BLaER1 treated with 17β-estradiol and CSF1 and Interleukin-3, amounts not matched to agents 10 nM and 100 nM (cell line): ENCODE data around the gene KIF1C.

Experiments
- H3K27ac ChIP-seq, 11 experiments: shearing (Covaris generic); formaldehyde crosslinking; 2 replicates each; pipeline ENCODE4 v1.8.1; 2022
- H3K27me3 ChIP-seq, 11 experiments: shearing (Covaris generic); formaldehyde crosslinking; 2 replicates each; pipeline ENCODE4 v1.8.1; 2022
- H3K36me3 ChIP-seq, 11 experiments: shearing (Covaris generic); formaldehyde crosslinking; 2 replicates each; pipeline ENCODE4 v1.8.1; 2022
- H3K4me1 ChIP-seq, 10 experiments: shearing (Covaris generic); formaldehyde crosslinking; 2 replicates each; pipeline ENCODE4 v1.8.1; 2022
- H3K4me2 ChIP-seq, 11 experiments: shearing (Covaris generic); formaldehyde crosslinking; 2 replicates each; pipeline ENCODE4 v1.8.1; 2022
- H3K4me3 ChIP-seq, 10 experiments: shearing (Covaris generic); formaldehyde crosslinking; 2 replicates each; pipeline ENCODE4 v1.8.1; 2022
- H3K9ac ChIP-seq, 11 experiments: shearing (Covaris generic); formaldehyde crosslinking; 2 replicates each; pipeline ENCODE4 v1.8.1; 2022
- H3K9me3 ChIP-seq, 11 experiments: shearing (Covaris generic); formaldehyde crosslinking; replicated peaks in 1 of 11; 2 replicates each; pipeline ENCODE4 v1.8.1; 2022
- H4K20me1 ChIP-seq, 11 experiments: shearing (Covaris generic); formaldehyde crosslinking; 2 replicates each; pipeline ENCODE4 v1.8.1; 2022
- Cebpa-rat ChIP-seq, 11 experiments: shearing (Covaris generic); IDR thresholded peaks; 2 replicates each; pipeline ENCODE4 v1.8.1; 2022

The KIF1C gene

DNA sequence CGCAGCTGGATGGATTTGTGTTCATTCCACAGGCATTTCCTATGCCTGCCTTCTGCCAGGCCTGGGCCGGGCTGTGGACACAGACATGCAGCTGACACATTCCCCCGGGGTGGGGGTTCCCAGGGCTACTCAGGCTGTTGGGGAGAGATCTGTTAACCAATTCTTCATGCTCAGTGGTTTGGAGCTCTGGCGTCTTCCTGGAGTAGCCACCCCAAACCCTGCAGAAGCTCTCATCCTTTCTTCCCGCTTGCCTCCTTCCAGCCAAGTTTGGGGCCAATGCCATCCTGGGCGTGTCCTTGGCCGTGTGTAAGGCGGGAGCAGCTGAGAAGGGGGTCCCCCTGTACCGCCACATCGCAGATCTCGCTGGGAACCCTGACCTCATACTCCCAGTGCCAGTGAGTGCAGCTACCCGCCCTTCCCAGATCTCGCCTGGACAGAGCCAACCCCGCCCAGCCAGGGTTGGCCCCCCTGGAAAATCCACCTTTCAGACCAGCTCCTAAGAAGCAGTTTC is 44.2 kb upstream of the KIF1C start:
- Histone ChIP-seq H3K27me3 (no peaks in the 10 kb centered on the region), H3K9ac (peak overlapping the region in 4 of 11 experiments; percentile 13 to 47 (median 24); a peak in 10 of 22 replicates), H3K9me3 (no peaks in the 10 kb centered on the region), H3K36me3 (peaks cover 0 to 23% (median 13%) of the 10 kb centered on the region in 11 experiments; a peak in 14 of 22 replicates), H4K20me1 (no peaks in the 10 kb centered on the region), H3K4me1 (peaks cover 41 to 65% (median 51%) of the 10 kb centered on the region in 10 experiments), H3K4me2 (peak overlapping the region; percentile 47 to 100 (median 75)), H3K4me3 (no peak overlapping the region), H3K27ac (peak overlapping the region in 7 of 11 experiments; percentile 2 to 55 (median 20); a peak in 7 of 22 replicates)
- no peak for TF ChIP-seq Cebpa-rat (IDR thresholded peaks at IDR 0.05)

DNA sequence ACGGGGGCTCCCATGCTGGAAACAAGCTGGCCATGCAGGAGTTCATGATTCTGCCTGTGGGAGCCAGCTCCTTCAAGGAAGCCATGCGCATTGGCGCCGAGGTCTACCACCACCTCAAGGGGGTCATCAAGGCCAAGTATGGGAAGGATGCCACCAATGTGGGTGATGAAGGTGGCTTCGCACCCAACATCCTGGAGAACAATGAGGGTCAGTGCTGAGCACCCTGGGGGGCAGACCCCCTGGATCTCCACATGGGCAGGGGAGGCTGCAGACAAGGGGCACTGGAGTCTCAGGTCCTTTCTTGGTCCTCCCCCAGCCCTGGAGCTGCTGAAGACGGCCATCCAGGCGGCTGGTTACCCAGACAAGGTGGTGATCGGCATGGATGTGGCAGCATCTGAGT is 42.7 kb upstream of the KIF1C start:
- H3K27me3 ChIP-seq = no peaks in the 10 kb centered on the region
- no peaks in the 10 kb centered on the region for H4K20me1 ChIP-seq
- no peak for TF ChIP-seq Cebpa-rat (IDR thresholded peaks at IDR 0.05)
- H3K36me3 ChIP-seq = peaks cover 11 to 39% (median 26%) of the 10 kb centered on the region in 11 experiments
- no peak overlapping the region for H3K4me2 ChIP-seq
- H3K4me3 ChIP-seq = no peak overlapping the region
- no peaks in the 10 kb centered on the region for H3K9me3 ChIP-seq
- peaks cover 43 to 80% (median 61%) of the 10 kb centered on the region in 10 experiments for H3K4me1 ChIP-seq
- no peak overlapping the region for H3K27ac ChIP-seq
- no peak overlapping the region for H3K9ac ChIP-seq

- Histone ChIP-seq H3K27me3 (no peaks in the 10 kb centered on the region), H3K36me3 (peaks cover 19 to 47% (median 38%) of the 10 kb centered on the region in 11 experiments), H4K20me1 (no peaks in the 10 kb centered on the region), H3K4me1 (peaks cover 32 to 74% (median 57%) of the 10 kb centered on the region in 10 experiments), H3K27ac (no peak overlapping the region), H3K9me3 (no peaks in the 10 kb centered on the region), H3K4me3 (no peak overlapping the region), H3K9ac (no peak overlapping the region), H3K4me2 (peak overlapping the region in 2 of 11 experiments; percentile 6 to 21; a peak in 2 of 22 replicates)
- no peak for TF ChIP-seq Cebpa-rat (IDR thresholded peaks at IDR 0.05)
Observed at GRCh38 chr17:4956493-4957061, 41.2 kb upstream of the KIF1C start.

DNA sequence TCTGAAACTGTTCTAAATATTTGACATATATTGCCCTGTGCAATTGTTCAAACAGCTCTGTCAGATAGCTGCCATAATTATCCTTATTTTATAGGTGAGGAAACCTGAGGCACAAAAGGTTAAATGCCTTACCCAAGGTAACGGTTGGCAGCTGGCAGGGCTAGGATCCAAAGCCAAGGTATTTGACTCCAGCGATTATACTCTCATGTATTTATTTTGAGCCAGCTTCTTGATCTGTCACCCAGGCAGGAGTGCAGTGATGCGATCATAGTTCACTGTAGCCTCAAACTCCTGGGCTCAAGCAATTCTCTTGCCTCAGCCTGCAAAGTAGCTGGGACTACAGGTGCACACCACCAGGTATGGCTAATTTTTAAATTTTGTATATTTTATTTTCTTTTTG is 39.6 kb upstream of the KIF1C start:
- Histone ChIP-seq H4K20me1 (no peaks in the 10 kb centered on the region), H3K4me3 (no peak overlapping the region), H3K27me3 (no peaks in the 10 kb centered on the region), H3K36me3 (peaks cover 19 to 60% (median 50%) of the 10 kb centered on the region in 11 experiments), H3K4me1 (peaks cover 19 to 59% (median 42%) of the 10 kb centered on the region in 10 experiments), H3K4me2 (peak overlapping the region in 5 of 11 experiments; percentile 37 to 61 (median 56); a peak in 11 of 22 replicates), H3K9ac (peak overlapping the region in 3 of 11 experiments; percentile 21 to 23 (median 22); a peak in 3 of 22 replicates), H3K27ac (no peak overlapping the region), H3K9me3 (no peaks in the 10 kb centered on the region)
- TF ChIP-seq Cebpa-rat (IDR thresholded peaks at IDR 0.05) = no peak

DNA sequence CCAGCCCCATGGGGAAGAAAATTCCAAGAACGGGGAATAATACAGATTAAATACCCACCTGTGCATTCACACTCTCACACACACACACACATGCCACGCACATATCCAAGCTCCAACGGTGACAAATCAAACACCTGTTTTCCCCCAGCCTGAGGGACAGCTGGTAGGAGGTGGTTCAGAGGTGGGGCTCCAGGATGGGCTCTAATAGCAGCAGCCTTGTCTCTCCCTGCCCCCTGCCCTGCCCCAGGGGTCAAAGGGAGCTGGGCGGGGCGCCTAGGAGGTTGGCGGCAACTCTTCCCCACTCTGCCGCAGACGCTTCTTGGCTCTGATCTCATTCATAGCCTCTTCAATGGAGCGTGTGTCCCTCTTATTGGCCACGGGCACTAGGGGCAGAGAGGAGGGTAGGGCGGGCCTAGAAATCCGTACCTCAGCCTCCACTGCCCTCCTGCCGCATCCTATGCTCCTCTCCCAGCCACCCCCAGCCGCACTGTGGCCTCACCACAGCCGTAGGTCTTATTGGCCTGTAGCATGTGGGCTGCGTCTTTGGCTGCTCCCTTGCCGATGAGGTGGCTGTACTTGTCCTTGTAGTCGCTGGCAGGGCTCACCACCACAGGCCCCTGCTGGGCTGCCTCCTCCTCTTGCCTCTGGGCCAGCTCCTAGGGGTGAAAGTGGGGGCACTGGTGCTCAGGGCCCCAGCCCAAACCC is 38.3 kb upstream of the KIF1C start:
- Histone ChIP-seq H3K9me3 (no peaks in the 10 kb centered on the region), H3K36me3 (peaks cover 19 to 62% (median 50%) of the 10 kb centered on the region in 11 experiments), H3K27me3 (no peaks in the 10 kb centered on the region), H3K27ac (peak overlapping the region in 3 of 11 experiments; percentile 5 to 31 (median 21); a peak in 2 of 22 replicates), H3K4me1 (peaks cover 20 to 47% (median 31%) of the 10 kb centered on the region in 10 experiments), H3K9ac (0 out of 22 replicates have a peak overlapping the region, but pooled peaks of 1 of the 11 experiments have one; percentile 18), H4K20me1 (no peaks in the 10 kb centered on the region), H3K4me3 (no peak overlapping the region), H3K4me2 (peak overlapping the region in 2 of 11 experiments; percentile 37 to 51; a peak in 1 of 22 replicates)
- TF ChIP-seq Cebpa-rat (IDR thresholded peaks at IDR 0.05) = no peak

DNA sequence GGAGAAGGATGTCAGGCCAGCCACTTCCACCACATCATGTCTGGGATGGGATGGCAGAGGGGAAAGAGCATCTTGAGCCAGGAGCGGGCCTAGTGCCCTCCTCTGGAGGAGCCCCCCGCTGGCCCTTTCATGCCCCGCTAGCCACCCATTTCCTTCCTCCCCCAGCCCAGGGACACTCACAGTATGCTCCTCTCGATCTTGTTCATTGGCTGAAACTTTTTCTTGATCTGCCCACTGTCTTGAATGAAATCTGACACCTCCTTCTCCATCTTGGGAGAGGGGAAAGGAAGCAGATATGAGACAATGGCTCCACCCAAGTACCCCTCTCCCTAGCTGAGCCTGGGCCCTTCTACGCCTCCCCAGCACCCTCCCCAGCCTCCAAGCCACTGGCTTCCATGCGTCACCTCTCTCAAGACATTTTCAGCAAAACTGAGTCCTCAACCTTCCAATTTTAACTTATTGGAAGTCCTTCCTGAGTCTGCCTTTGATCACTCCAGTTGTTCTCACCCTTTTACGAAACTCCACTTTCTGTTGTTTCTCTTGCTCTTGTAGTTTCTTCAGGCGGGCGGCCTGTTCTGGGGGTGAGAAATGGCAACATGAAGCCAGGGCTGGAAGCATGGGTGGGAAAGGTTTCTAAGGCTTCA is 37.3 kb upstream of the KIF1C start:
- Histone ChIP-seq H4K20me1 (no peaks in the 10 kb centered on the region), H3K4me3 (no peak overlapping the region), H3K27me3 (no peaks in the 10 kb centered on the region), H3K9me3 (no peaks in the 10 kb centered on the region), H3K36me3 (peaks cover 19 to 72% (median 51%) of the 10 kb centered on the region in 11 experiments), H3K4me1 (peaks cover 29 to 47% (median 37%) of the 10 kb centered on the region in 10 experiments), H3K4me2 (peak overlapping the region in 9 of 11 experiments; percentile 29 to 66 (median 56); a peak in 17 of 22 replicates), H3K27ac (peak overlapping the region in 5 of 11 experiments; percentile 9 to 31 (median 11); a peak in 7 of 22 replicates), H3K9ac (peak overlapping the region in 2 of 11 experiments; percentile 6 to 28; a peak in 3 of 22 replicates)
- no peak for TF ChIP-seq Cebpa-rat (IDR thresholded peaks at IDR 0.05)

- peaks cover 21 to 58% (median 37%) of the 10 kb centered on the region in 11 experiments for H3K36me3 ChIP-seq
- H3K4me1 ChIP-seq = peaks cover 36 to 69% (median 47%) of the 10 kb centered on the region in 10 experiments
- no peaks in the 10 kb centered on the region for H3K9me3 ChIP-seq
- H4K20me1 ChIP-seq = no peaks in the 10 kb centered on the region
- peak overlapping the region in 5 of 11 experiments; percentile 80 to 93 (median 90); a peak in 7 of 22 replicates for H3K27ac ChIP-seq
- peak overlapping the region; percentile 84 to 99 (median 96) for H3K4me2 ChIP-seq
- H3K9ac ChIP-seq = peak overlapping the region in 7 of 11 experiments; percentile 84 to 92 (median 88); a peak in 10 of 22 replicates
- H3K4me3 ChIP-seq = peak overlapping the region in 6 of 10 experiments; percentile 57 to 79 (median 69); a peak in 7 of 20 replicates
- peak in 1 of 11 experiments; percentile 26; a peak in 1 of 22 replicates for TF ChIP-seq Cebpa-rat (IDR thresholded peaks at IDR 0.05)
- no peaks in the 10 kb centered on the region for H3K27me3 ChIP-seq
Observed at GRCh38 chr17:4965311-4965986, 32.3 kb upstream of the KIF1C start.
